Measurements from ENCODE around the gene EBP. TPM values are rescaled to one million over a fixed set of nuclear protein-coding genes. Genes with fewer than 3 reads are reported as not detected.

The EBP gene
- total and polyA plus RNA-seq, 9 of the 15 experiments (the other 6 are each of a cell fraction or from before 2014, with no cell fraction given) = 228 to 987 (median 274) TPM

GRCh38 chrX:48492293-48492910 lies 29.2 kb upstream of the EBP start (continued):
- no peak for TF ChIP-seq CREB5 (CRISPR knock-in tag; IDR thresholded peaks at IDR 0.05)
- 0 out of 2 replicates have a peak, but pooled peaks have one; percentile 56 for TF ChIP-seq LCOR (CRISPR knock-in tag; IDR thresholded peaks at IDR 0.05)
- TF ChIP-seq PPARD (CRISPR knock-in tag; IDR thresholded peaks at IDR 0.05) = no peak
- no peak for TF ChIP-seq NFXL1 (CRISPR knock-in tag; IDR thresholded peaks at IDR 0.05)
- TF ChIP-seq FOS (IDR thresholded peaks at IDR 0.05; ENCODE audit: extremely low read depth, insufficient read length) = peak; percentile 34
- peak in 1 of 2 experiments; percentile 7; a peak in 1 of 4 replicates for TF ChIP-seq RCOR1 (IDR thresholded peaks at IDR 0.05; ENCODE audit: borderline replicate concordance in 1 of 2, low read depth in 2 of 2, low read length in 2 of 2)
- TF ChIP-seq ZBTB43 (CRISPR knock-in tag; IDR thresholded peaks at IDR 0.05) = no peak
- no peak for TF ChIP-seq SMAD1 (IDR thresholded peaks at IDR 0.05; ENCODE audit: low read depth, low read length, partially characterized antibody)
- TF ChIP-seq TEAD4 (IDR thresholded peaks at IDR 0.05; ENCODE audit: low read length) = no peak
- no peak for TF ChIP-seq TEAD4 (CRISPR knock-in tag; IDR thresholded peaks at IDR 0.05; ENCODE audit: borderline replicate concordance)
- no peak for TF ChIP-seq CBX5 (IDR thresholded peaks at IDR 0.05; ENCODE audit: borderline replicate concordance, low read depth)
- TF ChIP-seq ZNF174 (CRISPR knock-in tag; IDR thresholded peaks at IDR 0.05) = no peak
- TF ChIP-seq CSDE1 (IDR thresholded peaks at IDR 0.05) = no peak
- peak; percentile 55 for TF ChIP-seq DPF2 (IDR thresholded peaks at IDR 0.05)
- TF ChIP-seq ZHX1 (conservative IDR thresholded peaks at IDR 0.05; ENCODE audit: low read length) = no peak
- no peak for TF ChIP-seq CXXC5 (CRISPR knock-in tag; IDR thresholded peaks at IDR 0.05)
- no peak for TF ChIP-seq CLOCK (CRISPR knock-in tag; IDR thresholded peaks at IDR 0.05; ENCODE audit: borderline replicate concordance)
- TF ChIP-seq SPI1 (IDR thresholded peaks at IDR 0.05; ENCODE audit: borderline replicate concordance, low read depth, low read length) = peak; percentile 8; the same call in 1 of the 2 replicates
- TF ChIP-seq USF2 (CRISPR knock-in tag; IDR thresholded peaks at IDR 0.05) = no peak
- TF ChIP-seq FOXJ2 (tag; IDR thresholded peaks at IDR 0.05) = no peak
- TF ChIP-seq ZNF507 (tag; conservative IDR thresholded peaks at IDR 0.05) = no peak
